HG03196 (cell line): Measurements from ENCODE around the gene TWF2.

ENCODE experiments used
- ATAC-seq: cut with Tn5 transposase; IDR thresholded peaks from one replicate; pipeline ENCODE4 v1.9.1; 2021; ENCODE audit not compliant: unreplicated experiment

The TWF2 gene

GRCh38 chr3:52183786-52184445 is 55.0 kb downstream of the TWF2 start:
- ATAC-seq: no peak

GRCh38 chr3:52182691-52183090 is 56.3 kb downstream of the TWF2 start:
- ATAC-seq: no peak

- no peak for ATAC-seq
Observed at GRCh38 chr3:52182196-52182595, 56.8 kb downstream of the TWF2 start.

DNA sequence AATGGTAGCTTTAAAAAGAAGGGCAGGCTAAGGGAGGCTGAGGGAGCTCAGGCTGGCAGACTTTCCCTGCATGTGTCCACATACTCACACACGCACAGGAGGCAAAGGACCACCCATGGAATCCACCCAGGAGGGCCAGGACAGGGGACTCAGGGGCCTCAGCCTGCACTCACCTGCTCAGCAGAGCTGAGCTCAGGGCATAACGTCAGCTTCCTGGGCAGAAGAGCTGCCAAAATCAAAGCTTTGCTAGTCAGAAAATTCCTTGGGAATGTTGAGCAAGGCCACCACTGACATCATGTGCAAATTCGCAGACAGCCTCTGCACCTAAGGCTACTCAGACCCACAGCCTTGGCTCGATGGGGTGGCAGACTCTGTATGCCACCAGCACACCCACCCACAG is 57.4 kb downstream of the TWF2 start:
- no peak for ATAC-seq
